Activated B cell treated with CpG ODN at 0.5 μM for 24 hours (primary cell): Measurements from ENCODE around the gene ZNF536. TPM values are rescaled to one million over a fixed set of nuclear protein-coding genes. Genes with fewer than 3 reads are reported as not detected.

Experiments used
- ATAC-seq: fragments of 200-7000 bp; cut with Tn5 transposase; one replicate; pipeline ENCODE4 v1.10.0; 2021; ENCODE audit warnings: low read depth, mild to moderate bottlenecking, moderate library complexity
- CTCF ChIA-PET: fragments of 350-600 bp; sonication (Branson Sonifier 250); formaldehyde crosslinking; loops from one replicate; lab custom pipeline; 2021; ENCODE audit warnings: antibody characterized with exemption; lab: Charles Lee
- POLR2A ChIA-PET: fragments of 350-600 bp; sonication (Branson Sonifier 250); formaldehyde crosslinking; loops from one replicate; lab custom pipeline; 2021; ENCODE audit warnings: antibody characterized with exemption; lab: Charles Lee
- DNase-seq: peaks from one replicate; pipeline ENCODE4 v3.0.0; 2022
- H3K27ac Mint-ChIP-seq: one replicate; pipeline ENCODE4 v1.8.0; 2020; ENCODE audit warnings: mixed read lengths
- H3K27me3 Mint-ChIP-seq: one replicate; pipeline ENCODE4 v1.8.0; 2021; ENCODE audit warnings: mixed read lengths
- H3K36me3 Mint-ChIP-seq: one replicate; pipeline ENCODE4 v1.8.0; 2021; ENCODE audit warnings: low read depth, mixed read lengths
- H3K4me1 Mint-ChIP-seq: one replicate; pipeline ENCODE4 v1.8.0; 2021; ENCODE audit warnings: mixed read lengths
- H3K4me3 Mint-ChIP-seq: one replicate; pipeline ENCODE4 v1.8.0; 2020; ENCODE audit warnings: mild to moderate bottlenecking, mixed read lengths
- H3K9me3 Mint-ChIP-seq: one replicate; pipeline ENCODE4 v1.8.0; 2020; ENCODE audit warnings: mixed read lengths
- CTCF ChIP-seq: fragments of 200-600 bp; IDR thresholded peaks from one replicate; pipeline ENCODE4 v1.8.0; 2022; ENCODE audit warnings: antibody characterized with exemption, mild to moderate bottlenecking
- intact Hi-C: fragments of 100-400 bp; cut with micrococcal nuclease; formaldehyde crosslinking; loops from one replicate; pipeline ENCODE4 v1.15.1; 2024
- total RNA-seq: library from RNA; stranded (reverse); gene quantifications from 2 replicates; pipeline ENCODE4 v1.2.3, GENCODE V29; 2022

The ZNF536 gene
- total RNA-seq, 1 donor from 2014 or later: not detected

GRCh38 chr19:30350692-30351663 lies 21.2 kb upstream of the ZNF536 start:
- ATAC-seq (no peak), DNase-seq (no peak)
- CTCF ChIA-PET: no interaction called here
- Mint-ChIP-seq H3K27me3 (no peaks in the 10 kb centered on the region), H3K27ac (no peak overlapping the region), H3K36me3 (no peaks in the 10 kb centered on the region), H3K9me3 (peaks cover 4% of the 10 kb centered on the region), H3K4me1 (no peaks in the 10 kb centered on the region), H3K4me3 (no peak overlapping the region)
- POLR2A ChIA-PET: no interaction called here
- no peak for TF ChIP-seq CTCF
- intact Hi-C loops: no loop called here

- TF ChIP-seq CTCF: no peak
- POLR2A ChIA-PET: no interaction called here
- CTCF ChIA-PET: no interaction called here
- H3K9me3 Mint-ChIP-seq: no peaks in the 10 kb centered on the region
- DNase-seq (no peak), ATAC-seq (no peak)
- H3K27me3 Mint-ChIP-seq: no peaks in the 10 kb centered on the region
- H3K36me3 Mint-ChIP-seq: no peaks in the 10 kb centered on the region
- no peak overlapping the region for H3K4me3 Mint-ChIP-seq
- intact Hi-C loops: no loop called here
- no peaks in the 10 kb centered on the region for H3K4me1 Mint-ChIP-seq
- no peak overlapping the region for H3K27ac Mint-ChIP-seq
Observed at GRCh38 chr19:30351774-30352173, 20.4 kb upstream of the ZNF536 start.

- H3K4me3 Mint-ChIP-seq: no peak overlapping the region
- no peak for TF ChIP-seq CTCF
- ChIA-PET POLR2A (no interaction called here), CTCF (no interaction called here)
- ATAC-seq (no peak), DNase-seq (no peak)
- H3K4me1 Mint-ChIP-seq: no peaks in the 10 kb centered on the region
- H3K27ac Mint-ChIP-seq: no peak overlapping the region
- no peaks in the 10 kb centered on the region for H3K36me3 Mint-ChIP-seq
- H3K27me3 Mint-ChIP-seq: no peaks in the 10 kb centered on the region
- H3K9me3 Mint-ChIP-seq: no peaks in the 10 kb centered on the region
- intact Hi-C loops: no loop called here
Observed at GRCh38 chr19:30353394-30353945, 18.7 kb upstream of the ZNF536 start.

- H3K4me3 Mint-ChIP-seq: no peak overlapping the region
- POLR2A ChIA-PET: no interaction called here
- intact Hi-C loops: no loop called here
- no peak for TF ChIP-seq CTCF
- DNase-seq: no peak
- ATAC-seq: no peak
- peaks cover 3% of the 10 kb centered on the region for H3K27me3 Mint-ChIP-seq
- no peaks in the 10 kb centered on the region for H3K9me3 Mint-ChIP-seq
- no peaks in the 10 kb centered on the region for H3K4me1 Mint-ChIP-seq
- CTCF ChIA-PET: no interaction called here
- no peaks in the 10 kb centered on the region for H3K36me3 Mint-ChIP-seq
- no peak overlapping the region for H3K27ac Mint-ChIP-seq
Observed at GRCh38 chr19:30355586-30355985, 16.6 kb upstream of the ZNF536 start.

- CTCF ChIA-PET: no interaction called here
- TF ChIP-seq CTCF: no peak
Observed at GRCh38 chr19:30356951-30357579, 15.1 kb upstream of the ZNF536 start.

More at GRCh38 chr19:30356951-30357579, 15.1 kb upstream of the ZNF536 start:
- Mint-ChIP-seq H3K27ac (no peak overlapping the region), H3K9me3 (no peaks in the 10 kb centered on the region), H3K4me3 (no peak overlapping the region), H3K4me1 (no peaks in the 10 kb centered on the region), H3K27me3 (peaks cover 9% of the 10 kb centered on the region), H3K36me3 (no peaks in the 10 kb centered on the region)
- intact Hi-C loops: no loop called here
- ATAC-seq (no peak), DNase-seq (no peak)
- POLR2A ChIA-PET: no interaction called here
